ENCODE measurements around the gene KCNN1. TPM values are rescaled to one million over a fixed set of nuclear protein-coding genes. Genes with fewer than 3 reads are reported as not detected.

KCNN1 gene
- total and polyA plus RNA-seq, 9 of the 15 experiments (the other 6 are each of a cell fraction or from before 2014, with no cell fraction given), result 0.01 to 6.2 (median 0.72) TPM

DNA sequence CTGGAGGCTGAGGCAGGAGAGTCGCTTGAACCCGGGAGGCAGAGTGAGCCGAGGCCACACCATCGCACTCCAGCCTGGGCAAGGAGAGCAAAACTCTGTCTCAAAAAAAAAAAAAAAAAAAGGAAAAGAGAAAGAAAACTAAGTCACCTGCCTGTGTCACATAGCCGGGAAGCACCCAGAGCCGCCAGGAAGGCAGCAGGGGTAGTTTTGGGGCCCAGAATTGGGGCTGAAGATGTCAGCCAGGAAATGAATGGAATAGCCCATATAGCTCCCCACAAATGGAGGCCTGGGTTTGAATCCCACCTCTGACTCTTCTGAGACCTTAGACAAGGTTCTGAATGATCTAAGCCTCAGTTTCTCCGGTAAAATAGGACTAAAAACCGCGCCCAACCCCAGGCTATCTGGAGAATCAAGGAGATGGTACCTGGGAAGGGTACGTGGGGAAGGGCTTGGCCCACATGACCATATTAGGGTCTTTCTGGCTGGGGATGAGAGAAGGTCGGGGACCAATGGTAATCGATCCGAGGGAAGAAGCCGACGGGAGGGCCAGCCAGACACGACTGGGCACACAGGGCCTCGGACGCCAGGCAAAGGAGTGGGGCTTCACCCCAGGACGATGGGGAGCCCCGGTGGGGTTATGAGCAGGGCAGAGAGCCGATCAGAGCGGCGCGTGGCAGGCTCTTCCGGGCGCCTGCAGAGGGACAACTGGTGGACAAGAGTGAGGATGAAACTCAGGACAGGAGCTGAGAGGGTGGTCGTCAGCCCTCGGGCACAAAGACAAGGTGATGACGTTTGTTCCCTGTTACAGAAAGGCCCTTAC lies 19.7 kb upstream of the KCNN1 start (continued):
- TF ChIP-seq, protein P1, sequence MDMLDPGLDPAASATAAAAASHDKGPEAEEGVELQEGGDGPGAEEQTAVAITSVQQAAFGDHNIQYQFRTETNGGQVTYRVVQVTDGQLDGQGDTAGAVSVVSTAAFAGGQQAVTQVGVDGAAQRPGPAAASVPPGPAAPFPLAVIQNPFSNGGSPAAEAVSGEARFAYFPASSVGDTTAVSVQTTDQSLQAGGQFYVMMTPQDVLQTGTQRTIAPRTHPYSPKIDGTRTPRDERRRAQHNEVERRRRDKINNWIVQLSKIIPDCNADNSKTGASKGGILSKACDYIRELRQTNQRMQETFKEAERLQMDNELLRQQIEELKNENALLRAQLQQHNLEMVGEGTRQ (CRISPR knock-in tag; IDR thresholded peaks at IDR 0.05), result 0 out of 2 replicates have a peak, but pooled peaks have one; percentile 4
- TF ChIP-seq, protein P2, sequence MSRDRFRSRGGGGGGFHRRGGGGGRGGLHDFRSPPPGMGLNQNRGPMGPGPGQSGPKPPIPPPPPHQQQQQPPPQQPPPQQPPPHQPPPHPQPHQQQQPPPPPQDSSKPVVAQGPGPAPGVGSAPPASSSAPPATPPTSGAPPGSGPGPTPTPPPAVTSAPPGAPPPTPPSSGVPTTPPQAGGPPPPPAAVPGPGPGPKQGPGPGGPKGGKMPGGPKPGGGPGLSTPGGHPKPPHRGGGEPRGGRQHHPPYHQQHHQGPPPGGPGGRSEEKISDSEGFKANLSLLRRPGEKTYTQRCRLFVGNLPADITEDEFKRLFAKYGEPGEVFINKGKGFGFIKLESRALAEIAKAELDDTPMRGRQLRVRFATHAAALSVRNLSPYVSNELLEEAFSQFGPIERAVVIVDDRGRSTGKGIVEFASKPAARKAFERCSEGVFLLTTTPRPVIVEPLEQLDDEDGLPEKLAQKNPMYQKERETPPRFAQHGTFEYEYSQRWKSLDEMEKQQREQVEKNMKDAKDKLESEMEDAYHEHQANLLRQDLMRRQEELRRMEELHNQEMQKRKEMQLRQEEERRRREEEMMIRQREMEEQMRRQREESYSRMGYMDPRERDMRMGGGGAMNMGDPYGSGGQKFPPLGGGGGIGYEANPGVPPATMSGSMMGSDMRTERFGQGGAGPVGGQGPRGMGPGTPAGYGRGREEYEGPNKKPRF (IDR thresholded peaks at IDR 0.05; ENCODE audit: low read depth, low read length), result no peak
- peak; percentile 27; the same call in 1 of the 2 replicates for TF ChIP-seq PHF8 (IDR thresholded peaks at IDR 0.05; ENCODE audit: borderline replicate concordance, low read length)
- no peak for TF ChIP-seq MTA1 (IDR thresholded peaks at IDR 0.05; ENCODE audit: borderline replicate concordance)
- no peak for TF ChIP-seq KLF10 (CRISPR knock-in tag; IDR thresholded peaks at IDR 0.05)
- no peak for TF ChIP-seq SIX5 (IDR thresholded peaks at IDR 0.05; ENCODE audit: borderline replicate concordance in 1 of 2, insufficient read depth in 1 of 2, low read depth in 1 of 2, low read length in 2 of 2)
- TF ChIP-seq CBX2 (IDR thresholded peaks at IDR 0.05; ENCODE audit: insufficient read depth, low read length, poor library complexity, severe bottlenecking), result no peak
- no peak for TF ChIP-seq PHTF2 (CRISPR knock-in tag; IDR thresholded peaks at IDR 0.05)
- TF ChIP-seq ZNF507 (tag; conservative IDR thresholded peaks at IDR 0.05), result no peak

All from K562 (cell line).